ENCODE data around the gene PSMG3.

The PSMG3 gene

GRCh38 chr7:1557006-1557405 lies 12.8 kb downstream of the PSMG3 start:
- DNase-seq, result no peak

- DNase-seq, result no peak
These were observed 13.9 kb downstream of the PSMG3 start, which contains the start of gene TMEM184A for GRCh38 chr7:1555813-1556543. Gene TMEM184A (minus strand): TSS chr7:1556205. CDS start chr7:1555484, 721 bp downstream.

GRCh38 chr7:1555046-1555812 lies 14.6 kb downstream of the PSMG3 start:
- no peak for DNase-seq

DNA sequence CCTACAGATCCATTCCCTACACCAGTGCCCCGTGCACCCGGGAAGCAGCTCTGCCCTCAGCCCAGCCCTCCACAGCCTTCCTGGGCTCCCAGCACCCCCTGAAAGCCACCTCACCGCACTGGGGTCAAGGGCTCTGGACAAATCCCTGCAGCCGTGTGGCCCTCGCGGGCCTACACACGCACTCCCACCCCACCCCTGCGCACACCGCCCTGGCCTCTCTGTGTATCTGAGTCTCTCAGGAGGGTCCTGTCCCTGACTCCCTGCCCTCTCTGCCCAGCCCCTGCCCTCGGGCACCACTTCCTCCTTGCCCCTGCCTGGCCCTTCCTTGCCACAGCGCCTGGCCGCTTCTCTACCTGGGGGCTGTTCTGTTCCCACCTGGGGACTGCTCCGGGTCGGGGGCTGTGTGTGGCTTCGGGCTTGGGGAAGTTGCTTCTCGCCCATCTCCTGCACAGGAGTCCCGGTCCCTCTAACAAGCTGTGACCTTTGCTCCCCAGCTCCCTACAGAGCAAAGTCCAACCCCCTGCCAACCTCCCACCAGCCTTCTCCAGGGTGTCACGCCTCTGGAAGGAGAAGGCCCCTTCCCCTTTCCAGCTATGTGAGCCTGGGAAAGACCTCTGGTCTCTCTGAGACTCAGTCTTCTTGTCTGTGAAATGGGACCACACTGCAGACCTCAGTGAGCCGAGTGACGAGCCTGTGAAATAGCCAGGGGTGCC lies 15.3 kb downstream of the PSMG3 start:
- no peak for DNase-seq

DNA sequence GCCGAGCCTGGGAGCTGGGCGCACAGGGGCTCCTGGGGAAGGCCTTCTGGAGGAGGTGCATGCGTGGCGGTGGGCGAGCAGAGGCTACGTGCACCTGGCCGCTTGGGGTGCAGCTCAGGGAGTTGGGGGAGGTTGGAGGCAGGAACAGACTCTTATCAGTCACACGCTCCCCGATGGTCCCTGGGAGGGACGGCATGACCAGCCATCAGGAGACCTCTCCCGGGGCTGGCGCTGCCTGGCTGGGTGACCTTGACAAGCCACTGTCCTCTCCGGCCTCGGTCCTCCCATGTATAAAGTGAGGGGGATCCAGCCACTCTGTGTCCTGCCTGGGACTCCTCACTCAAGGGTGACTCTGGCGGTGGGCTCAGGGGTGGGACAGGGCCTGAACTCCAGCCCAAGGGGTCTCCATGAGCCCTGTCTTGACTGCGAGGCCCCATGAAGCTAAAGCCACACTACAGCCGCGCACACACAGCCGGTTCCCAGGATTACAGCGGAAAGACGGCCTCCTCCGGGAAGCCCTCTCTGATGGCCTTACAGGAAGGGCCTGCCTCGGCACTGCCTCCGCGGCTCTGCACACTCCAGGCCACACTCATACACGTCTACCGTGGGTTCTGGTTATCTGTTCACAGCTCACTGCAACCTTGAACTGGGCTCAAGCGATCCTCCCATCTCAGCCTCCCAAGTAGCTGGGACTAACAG lies 16.2 kb downstream of the PSMG3 start:
- DNase-seq, result no peak

DNA sequence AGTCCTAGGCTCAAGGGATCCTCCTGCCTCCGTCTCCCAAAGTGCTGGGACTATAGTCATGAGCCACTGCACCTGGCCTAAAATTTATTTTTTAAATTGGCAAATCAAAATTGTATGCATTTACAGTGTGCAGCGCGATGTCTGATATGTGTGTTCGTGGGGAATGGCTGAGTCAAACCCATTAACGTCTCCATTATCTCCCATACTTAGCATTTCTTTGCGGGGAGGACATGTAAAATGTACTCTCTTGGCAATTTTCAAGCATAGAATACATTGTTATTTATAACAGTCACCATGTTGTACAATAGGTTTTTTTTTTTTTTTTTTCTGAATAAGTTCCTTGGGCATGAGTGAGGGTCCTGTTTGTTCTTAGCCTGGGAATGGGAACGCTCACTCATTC lies 17.6 kb downstream of the PSMG3 start:
- DNase-seq, result no peak

DNA sequence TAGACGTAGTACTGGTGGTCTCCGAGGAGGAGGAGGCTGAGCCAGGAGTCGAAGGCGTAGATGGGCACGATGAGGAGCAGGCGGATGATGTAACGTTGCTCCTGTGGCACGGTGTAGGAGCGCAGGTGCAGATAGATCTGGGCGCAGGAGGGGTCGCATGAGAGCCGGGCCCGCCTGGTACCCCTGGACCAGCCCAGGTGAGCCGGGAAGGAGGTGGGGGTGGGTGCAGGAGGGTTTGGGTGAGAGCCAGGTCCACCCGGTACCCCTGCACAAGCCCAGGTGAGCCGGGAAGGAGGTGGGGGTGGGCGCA lies 19.0 kb downstream of the PSMG3 start:
- no peak for DNase-seq

DNA sequence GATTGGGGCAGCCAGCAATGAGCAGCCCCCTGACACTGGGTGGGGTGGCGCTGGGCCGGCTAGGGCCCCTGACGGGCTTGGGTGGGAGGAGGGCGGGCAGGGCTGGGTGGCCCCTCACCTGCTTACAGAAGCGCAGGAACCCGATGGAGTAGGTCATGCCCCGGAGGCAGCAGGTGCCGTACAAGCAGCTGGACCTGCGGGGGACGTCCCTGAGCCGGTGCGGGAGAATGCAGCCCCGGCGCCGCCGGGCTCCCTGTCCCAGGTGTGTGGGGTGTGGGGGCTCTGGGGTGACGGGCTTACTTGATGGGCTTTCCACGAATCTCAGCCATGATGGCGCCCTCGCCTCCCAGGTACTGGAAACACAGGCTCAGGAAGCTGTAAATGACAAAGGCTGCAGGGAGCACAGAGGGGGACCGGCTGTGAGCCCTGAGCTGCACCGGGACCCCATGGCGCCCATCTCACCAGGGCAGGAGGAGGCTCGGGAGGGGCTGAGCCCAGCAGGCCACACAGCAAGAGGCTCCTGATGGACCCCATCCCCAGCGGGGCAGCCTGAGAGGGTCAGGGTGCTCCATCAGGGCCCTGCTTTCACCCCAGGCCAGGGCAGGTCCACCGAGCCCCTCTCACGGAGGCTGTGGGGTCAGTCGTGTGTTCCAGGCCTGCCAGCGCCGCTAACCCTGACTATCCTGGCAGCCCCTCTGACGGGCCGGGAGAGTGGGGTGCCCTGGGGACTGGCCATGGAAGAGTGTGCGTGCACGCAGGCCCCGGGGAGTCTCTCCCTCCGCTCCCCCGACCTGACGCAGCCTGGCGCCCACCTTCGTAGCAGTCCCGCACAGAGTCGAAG lies 19.6 kb downstream of the PSMG3 start:
- DNase-seq, result no peak

GRCh38 chr7:1549357-1550004 lies 20.4 kb downstream of the PSMG3 start:
- no peak for DNase-seq

DNA sequence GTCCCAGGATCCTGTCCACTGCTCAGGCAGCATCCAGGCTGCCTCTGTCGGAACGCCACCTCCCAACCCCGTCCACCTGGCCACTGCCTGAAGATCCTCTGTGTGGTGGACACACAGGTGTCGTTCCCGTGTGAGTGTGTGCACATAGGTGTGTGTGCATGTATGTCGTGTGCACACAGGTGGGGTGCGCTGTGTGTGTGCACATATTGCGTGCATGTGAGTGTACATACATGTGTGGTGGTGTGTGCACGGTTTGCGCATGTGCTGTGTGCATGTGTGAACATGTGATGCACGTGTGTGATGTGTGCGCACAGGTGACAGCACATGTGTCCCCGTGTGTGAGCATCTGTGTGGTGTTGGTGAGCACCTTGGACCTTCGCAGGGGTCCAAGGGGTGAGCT lies 20.9 kb downstream of the PSMG3 start:
- no peak for DNase-seq

DNA sequence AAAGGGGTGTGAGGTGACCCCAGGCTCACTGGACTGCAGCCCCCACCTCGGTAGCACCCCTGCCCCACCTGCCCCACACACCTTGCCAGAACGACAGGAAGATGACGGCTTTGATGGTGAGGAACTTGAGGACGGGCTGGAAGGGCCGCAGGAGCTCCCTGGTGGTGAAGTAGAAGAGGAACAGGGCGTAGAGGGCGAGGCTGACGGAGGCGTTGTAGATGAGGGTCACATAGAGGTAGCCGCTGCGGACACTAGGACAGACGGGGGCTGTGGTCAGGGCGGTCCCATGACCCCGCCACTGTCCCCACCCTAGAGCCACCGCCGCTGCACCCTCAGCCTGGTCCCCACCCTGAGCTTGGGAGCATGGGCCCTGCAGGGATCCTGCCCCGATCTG lies 21.4 kb downstream of the PSMG3 start:
- DNase-seq, result peak; percentile 32

- no peak for DNase-seq
These were observed 21.9 kb downstream of the PSMG3 start for GRCh38 chr7:1547777-1548437.

- no peak for DNase-seq
These were observed 22.7 kb downstream of the PSMG3 start for GRCh38 chr7:1546909-1547776.

- DNase-seq, result no peak
These were observed 23.4 kb downstream of the PSMG3 start for GRCh38 chr7:1546274-1546908.

DNA sequence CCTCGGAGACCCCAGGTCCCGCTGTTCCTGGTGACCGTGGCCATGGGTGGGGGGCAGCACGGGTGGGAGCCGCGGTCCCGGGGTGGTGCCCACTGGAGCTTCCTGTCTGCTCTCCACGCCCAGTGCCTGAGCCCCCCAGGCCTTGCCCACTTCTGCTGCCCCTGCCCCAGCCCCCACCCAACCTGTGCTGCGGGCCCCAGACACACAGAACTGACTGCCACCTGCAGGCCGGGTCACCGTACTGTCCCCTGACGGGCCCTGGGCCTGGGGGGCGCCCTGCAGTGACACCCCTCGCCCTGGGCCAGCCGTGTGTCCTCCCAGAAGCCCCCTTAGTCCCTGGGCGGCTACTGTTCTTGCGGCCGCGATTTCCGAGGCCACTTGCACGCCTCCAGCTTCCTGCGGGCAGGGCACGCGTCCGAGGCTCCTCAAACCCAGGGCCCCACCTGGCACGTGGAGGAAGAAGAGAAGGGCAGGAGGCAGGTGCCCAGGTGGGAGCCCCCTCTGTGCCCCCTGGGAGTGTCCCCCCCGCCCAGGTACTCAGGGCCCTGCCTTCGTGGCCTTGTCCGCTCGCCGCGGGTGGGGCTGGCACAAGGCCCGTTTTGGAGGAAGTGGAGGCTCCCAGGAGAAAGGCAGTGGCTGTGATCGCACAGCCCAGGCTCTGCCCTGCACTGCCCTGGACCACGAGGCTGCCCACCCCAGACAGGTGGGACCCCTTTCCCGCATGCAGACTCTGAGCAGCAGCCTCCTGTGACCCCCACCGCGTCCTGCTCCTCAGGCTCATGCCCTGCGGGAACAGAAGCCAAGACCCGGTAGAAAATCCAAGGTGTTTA lies 24.2 kb downstream of the PSMG3 start:
- DNase-seq, result no peak

DNA sequence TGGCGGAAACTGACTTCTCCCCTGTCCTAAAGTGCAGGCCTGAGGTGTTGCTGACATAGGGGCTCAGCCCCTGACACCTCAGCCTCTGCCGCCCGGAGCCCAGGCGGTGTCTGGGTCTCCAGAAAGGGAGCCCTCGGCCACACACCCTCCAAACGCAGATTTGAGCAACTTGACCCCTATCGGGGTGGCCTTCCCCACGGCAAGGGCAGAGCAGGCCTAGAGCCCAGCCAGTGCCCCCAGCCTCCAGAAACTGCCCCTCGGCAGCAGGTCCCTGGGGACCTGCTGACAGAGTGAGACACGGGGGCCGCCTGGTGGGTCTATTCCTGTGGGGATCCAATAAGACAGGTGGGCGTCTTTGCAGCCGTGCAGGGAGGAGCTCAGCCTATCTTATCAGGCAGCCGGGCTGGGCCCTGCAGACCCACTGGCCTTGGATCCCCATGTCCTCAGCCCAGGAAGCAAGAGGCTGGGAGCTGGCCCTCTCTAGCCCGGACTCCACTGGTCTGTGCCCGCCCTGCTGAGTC lies 24.9 kb downstream of the PSMG3 start:
- DNase-seq, result no peak

GRCh38 chr7:1544178-1544895 lies 25.5 kb downstream of the PSMG3 start:
- no peak for DNase-seq

DNA sequence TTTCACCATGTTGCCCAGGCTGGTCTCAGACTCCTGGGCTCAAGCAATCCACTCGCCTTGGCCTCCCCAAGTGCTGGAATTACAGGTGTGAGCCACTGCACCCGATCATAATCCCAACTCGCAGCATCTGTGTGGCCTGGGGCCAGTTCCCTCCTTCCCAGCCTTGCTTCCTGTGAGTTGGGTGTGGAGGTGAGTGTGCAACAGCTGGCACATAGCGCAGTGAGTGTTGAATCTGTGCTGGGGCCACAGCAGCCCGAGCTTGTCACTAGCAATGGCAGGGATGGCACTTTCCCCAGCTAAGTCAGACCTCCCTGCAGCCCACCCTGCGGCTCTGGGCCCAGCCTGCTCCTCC lies 26.0 kb downstream of the PSMG3 start:
- no peak for DNase-seq
